ENCODE measurements around the gene ALOXE3.
"Not testable (repeated sequence)": the region's sequence is repeated elsewhere in the genome, so short reads cannot be mapped to it uniquely, and the experiment has no call there.

The ALOXE3 gene

DNA sequence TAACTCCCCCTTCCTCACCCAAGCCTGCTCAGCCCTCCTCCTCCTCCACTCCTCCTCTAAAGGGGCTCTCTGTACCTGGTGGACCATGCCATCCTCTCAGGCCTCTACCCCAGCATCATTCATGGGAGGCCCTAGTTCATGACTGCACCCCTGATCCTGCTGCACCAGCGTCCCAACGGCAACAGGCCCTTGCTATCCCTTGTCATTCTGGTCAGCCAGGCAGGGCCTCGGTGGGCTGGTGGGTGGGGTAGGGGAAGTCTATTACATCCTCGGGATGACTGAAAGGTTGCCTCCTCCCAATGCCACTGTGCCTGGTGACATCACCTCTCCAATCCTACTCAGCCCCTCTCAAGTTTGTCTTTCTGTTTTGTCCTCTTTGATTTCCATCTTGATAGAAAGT is 50.5 kb downstream of the ALOXE3 start:
- no peaks in the 10 kb centered on the region for H3K36me3 Mint-ChIP-seq
- peaks cover 6% of the 10 kb centered on the region for H3K4me1 Mint-ChIP-seq
- no peaks in the 10 kb centered on the region for H3K9me3 Mint-ChIP-seq
- H3K4me3 Mint-ChIP-seq = no peak overlapping the region
- peaks cover 14% of the 10 kb centered on the region for H3K27me3 Mint-ChIP-seq
- no peak overlapping the region for H3K27ac Mint-ChIP-seq

DNA sequence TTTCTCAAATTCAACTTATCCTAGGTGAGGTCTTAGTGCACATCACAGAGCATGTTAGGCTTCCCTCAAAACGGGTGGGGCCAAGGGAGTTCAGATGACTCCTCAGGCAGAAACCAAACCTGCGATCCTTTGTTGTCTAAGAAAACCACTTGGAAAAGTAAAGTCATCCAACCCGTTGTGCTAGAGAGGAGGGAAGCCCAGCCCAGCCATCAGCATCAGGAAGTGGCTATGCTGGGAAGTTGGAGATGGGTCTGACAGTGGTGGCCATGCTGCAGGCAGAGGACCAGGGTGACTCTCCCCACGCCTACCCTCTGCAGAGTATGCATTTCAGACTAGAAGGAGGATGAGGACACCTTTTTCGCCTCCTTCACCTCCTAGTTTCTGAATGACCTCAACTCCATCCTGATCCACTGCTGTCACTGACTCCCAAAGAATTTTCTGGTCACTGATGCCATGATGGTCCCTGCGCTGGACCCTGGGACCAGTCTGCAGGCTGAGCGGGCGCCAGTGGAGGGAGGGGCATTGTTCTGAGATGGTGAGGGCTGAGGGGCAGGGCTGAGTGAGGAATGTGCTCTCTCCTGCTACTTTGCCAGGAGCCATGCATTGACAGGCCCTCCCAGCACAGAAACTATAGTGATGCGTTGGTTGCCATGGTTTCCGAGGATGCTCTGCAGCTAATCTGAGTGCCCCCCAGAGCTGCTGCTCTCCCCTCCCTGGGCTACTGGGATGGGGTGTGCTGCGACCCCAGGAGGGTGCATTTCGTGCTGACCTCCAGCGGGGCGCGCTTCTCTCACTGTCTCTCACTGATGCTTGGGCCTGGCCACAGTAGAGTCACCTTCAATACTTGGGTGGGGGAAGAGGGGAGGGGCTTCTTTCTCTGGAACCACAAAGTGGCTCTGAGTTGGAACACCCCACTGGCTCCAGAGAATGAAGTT is 51.2 kb downstream of the ALOXE3 start:
- no peaks in the 10 kb centered on the region for H3K9me3 Mint-ChIP-seq
- no peaks in the 10 kb centered on the region for H3K4me1 Mint-ChIP-seq
- H3K27me3 Mint-ChIP-seq = peaks cover 16% of the 10 kb centered on the region
- no peak overlapping the region for H3K27ac Mint-ChIP-seq
- no peak overlapping the region for H3K4me3 Mint-ChIP-seq
- H3K36me3 Mint-ChIP-seq = no peaks in the 10 kb centered on the region

DNA sequence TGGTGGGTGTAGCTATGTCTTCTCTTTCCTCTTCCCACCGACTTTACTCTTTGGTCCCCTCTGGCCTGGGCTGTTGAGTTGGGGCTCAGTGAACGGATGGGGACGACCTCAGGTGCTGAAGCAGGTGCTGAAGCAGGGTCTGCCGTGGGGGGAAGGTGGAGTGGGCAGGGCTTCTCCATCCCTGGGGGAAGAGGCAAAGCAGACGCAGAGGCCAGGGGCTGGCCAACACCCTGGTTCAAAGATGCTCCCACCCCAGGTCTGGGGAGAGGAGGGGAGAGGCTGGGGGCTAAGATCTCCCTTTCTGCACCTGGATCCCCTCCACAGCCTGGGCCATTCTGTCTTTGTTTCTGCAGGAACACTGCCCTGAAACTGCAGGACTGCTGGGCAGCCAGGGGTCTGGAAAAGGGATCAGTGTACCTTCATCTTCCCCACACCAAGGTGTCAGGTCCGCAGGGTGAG is 53.7 kb downstream of the ALOXE3 start:
- H3K4me3 Mint-ChIP-seq = no peak overlapping the region
- no peaks in the 10 kb centered on the region for H3K4me1 Mint-ChIP-seq
- no peaks in the 10 kb centered on the region for H3K9me3 Mint-ChIP-seq
- H3K36me3 Mint-ChIP-seq = no peaks in the 10 kb centered on the region
- no peak overlapping the region for H3K27ac Mint-ChIP-seq
- H3K27me3 Mint-ChIP-seq = peaks cover 30% of the 10 kb centered on the region

DNA sequence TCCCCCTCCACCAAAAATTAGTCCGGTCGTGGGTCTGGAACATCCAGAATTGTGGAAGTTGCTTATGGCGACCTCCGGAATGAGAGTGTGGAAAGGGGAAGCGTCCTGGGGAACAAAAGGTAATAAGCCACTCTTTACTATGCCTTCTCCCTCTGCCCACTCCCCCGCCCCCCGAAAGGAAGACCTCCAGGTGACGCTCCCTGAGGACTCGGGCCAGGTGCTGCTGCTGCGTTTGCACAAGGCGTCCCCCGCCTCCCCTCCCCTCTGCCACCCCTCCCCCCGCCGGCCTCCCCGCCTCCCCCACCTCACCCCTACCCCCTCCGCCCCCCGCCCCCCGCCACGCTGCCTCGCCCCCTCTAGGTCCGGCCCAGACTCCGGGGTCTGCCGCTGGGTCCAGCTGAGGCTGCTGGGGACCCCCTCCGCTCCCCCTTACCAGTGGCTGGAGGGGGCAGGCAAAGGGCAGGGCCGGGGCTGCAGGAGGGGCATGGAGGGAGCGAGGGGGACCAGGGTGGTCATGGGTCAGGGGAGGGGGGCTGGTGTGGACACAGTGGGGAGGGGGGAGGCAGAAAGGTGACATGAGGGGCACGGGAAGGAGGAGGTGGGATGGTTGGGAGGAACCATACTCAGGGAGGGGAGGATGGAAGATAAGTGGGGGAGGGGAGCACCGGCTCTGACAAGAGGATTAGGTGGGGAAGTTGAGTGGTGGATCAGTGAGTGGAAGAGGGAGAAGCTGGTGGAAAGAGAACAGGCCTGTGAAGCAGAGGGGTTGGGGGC is 54.4 kb downstream of the ALOXE3 start:
- Mint-ChIP-seq H3K4me3 (no peak overlapping the region), H3K4me1 (no peaks in the 10 kb centered on the region), H3K27ac (no peak overlapping the region), H3K27me3 (peaks cover 32% of the 10 kb centered on the region), H3K9me3 (no peaks in the 10 kb centered on the region), H3K36me3 (no peaks in the 10 kb centered on the region)

DNA sequence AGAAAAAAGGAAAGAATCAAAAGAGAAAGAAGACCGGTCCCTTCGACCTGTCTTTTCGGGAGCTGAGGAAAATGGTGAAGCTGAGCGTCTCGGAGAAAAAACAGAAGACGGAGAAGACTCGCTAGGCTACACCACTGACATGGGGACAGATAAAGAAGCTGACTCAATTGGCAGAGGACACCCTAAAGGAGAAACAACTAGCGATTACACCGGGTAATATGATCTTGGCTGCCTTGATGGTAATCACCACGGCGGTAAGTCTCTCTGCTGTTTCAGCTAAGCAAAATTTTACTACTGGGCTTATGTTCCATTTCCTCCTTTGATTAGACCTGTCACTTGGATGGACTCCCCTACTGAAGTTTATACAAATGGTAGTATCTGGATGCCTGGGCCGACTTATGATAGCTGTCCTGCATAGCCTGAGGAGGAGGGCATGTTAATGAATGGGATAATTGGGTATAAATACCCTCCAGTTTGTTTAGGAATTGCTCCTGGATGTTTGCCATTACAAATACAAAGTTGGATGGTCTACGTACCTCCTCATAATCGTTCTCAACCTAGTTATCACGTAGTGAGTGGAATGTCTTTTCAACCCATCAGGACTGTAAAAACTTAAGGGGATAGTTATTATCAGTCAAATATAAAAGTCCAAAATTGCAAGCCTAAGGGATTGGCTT is 55.4 kb downstream of the ALOXE3 start:
- Mint-ChIP-seq H3K4me1 (no peaks in the 10 kb centered on the region), H3K9me3 (no peaks in the 10 kb centered on the region), H3K36me3 (no peaks in the 10 kb centered on the region), H3K27ac (no peak overlapping the region), H3K4me3 (no peak overlapping the region), H3K27me3 (peaks cover 36% of the 10 kb centered on the region)

DNA sequence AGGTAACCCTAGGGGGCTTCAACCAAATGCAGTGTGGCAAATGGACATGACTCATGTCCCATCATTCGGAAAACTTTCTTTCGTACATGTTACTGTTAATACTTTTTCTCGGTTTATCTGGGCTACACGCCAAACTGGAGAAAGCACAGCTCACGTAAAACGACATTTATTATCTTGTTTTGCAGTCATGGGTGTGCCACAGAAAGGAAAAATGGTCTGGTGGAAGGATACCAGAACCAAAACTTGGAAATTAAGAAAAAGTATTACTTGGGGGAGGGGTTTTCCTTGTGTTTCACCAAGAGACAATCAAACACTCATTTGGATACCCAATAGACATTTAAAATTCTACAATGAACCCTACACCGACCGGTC is 55.9 kb downstream of the ALOXE3 start:
- Mint-ChIP-seq H3K4me1 (no peaks in the 10 kb centered on the region), H3K9me3 (no peaks in the 10 kb centered on the region), H3K4me3 (no peak overlapping the region), H3K36me3 (no peaks in the 10 kb centered on the region), H3K27me3 (peaks cover 39% of the 10 kb centered on the region), H3K27ac (no peak overlapping the region)

DNA sequence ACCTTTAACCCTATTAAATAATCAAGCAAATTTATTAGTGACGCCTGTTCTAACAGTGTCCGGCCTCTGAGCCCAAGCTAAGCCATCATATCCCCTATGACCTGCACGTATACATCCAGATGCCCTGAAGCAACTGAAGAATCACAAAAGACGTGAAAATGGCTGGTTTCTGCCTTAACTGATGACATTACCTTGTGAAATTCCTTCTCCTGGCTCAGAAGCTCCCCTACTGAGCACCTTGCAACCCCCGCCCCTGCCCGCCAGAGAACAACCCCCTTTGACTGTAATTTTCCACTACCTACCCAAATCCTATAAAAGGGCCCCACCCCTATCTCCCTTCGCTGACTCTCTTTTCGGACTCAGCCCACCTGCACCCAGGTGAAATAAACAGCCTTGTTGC is 56.5 kb downstream of the ALOXE3 start:
- H3K4me3 Mint-ChIP-seq, H3K36me3 Mint-ChIP-seq, H3K4me1 Mint-ChIP-seq, H3K27ac Mint-ChIP-seq, H3K9me3 Mint-ChIP-seq: not testable (repeated sequence)
- peaks cover 40% of the 10 kb centered on the region for H3K27me3 Mint-ChIP-seq

DNA sequence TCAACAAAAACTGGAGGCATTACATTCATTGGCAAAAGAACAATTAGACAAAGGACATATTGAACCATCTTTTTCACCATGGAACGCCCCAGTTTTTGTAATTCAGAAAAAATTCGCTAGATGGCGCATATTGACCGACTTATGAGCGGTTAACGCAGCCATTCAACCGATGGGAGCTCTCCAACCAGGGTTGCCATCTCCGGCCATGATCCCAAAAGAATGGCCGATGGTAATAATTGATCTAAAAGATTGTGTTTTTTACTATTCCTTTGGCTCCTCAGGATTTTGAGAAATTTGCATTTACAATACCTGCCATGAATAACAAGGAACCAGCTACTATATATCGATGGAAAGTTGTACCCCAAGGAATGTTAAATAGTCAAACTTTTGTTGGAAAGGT is 58.0 kb downstream of the ALOXE3 start:
- no peaks in the 10 kb centered on the region for H3K36me3 Mint-ChIP-seq

DNA sequence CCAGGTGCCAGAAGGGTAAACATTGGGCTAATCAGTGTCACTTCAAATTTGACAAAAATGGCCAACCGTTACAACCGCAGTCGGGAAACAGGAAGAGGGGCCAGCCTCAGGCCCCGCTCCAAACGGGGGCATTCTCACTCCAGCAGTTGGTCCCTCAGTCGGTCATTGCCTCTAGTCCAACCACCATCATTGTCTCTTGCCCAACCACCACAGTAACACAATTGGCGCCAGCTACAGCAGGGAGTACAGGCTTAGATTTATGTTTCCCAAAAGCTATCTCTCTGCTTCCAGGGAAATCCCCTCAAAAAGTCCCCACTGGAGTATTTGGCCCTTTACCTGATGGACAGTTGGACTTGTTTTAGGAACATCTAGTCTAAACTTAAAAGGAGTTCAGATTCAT is 59.2 kb downstream of the ALOXE3 start:
- no peak overlapping the region for H3K4me3 Mint-ChIP-seq
- H3K9me3 Mint-ChIP-seq = no peaks in the 10 kb centered on the region
- no peak overlapping the region for H3K27ac Mint-ChIP-seq
- H3K27me3 Mint-ChIP-seq = peaks cover 42% of the 10 kb centered on the region
- no peaks in the 10 kb centered on the region for H3K36me3 Mint-ChIP-seq
- peaks cover 4% of the 10 kb centered on the region for H3K4me1 Mint-ChIP-seq

More for the DNA sequence above, 58.0 kb downstream of the ALOXE3 start:
- peaks cover 4% of the 10 kb centered on the region for H3K4me1 Mint-ChIP-seq
- no peaks in the 10 kb centered on the region for H3K9me3 Mint-ChIP-seq
- peaks cover 42% of the 10 kb centered on the region for H3K27me3 Mint-ChIP-seq
- H3K4me3 Mint-ChIP-seq = no peak overlapping the region
- H3K27ac Mint-ChIP-seq = peak overlapping the region; percentile 46

DNA sequence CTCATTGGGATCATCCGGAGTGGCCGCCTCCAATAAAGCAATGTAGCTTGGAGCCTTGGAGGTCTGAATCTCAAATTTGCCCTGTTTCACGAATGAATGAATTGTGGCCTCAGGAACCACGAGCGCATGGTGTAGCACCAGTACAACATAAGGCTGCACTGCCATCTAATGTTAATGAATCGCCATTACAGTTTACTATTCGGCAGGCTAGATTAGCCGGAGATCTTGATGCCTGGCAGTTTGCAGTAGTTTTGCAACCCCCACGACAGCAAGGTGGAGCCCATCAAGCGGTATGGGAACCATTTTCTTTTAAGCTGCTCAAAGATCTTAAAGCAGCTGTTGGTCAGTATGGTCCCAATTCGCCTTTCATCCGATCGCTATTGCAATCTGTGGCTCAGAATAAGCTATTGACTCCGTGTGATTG is 60.6 kb downstream of the ALOXE3 start:
- Mint-ChIP-seq H3K27me3 (peaks cover 36% of the 10 kb centered on the region), H3K9me3 (no peaks in the 10 kb centered on the region), H3K27ac (peak overlapping the region; percentile 62), H3K4me3 (no peak overlapping the region), H3K4me1 (peaks cover 4% of the 10 kb centered on the region), H3K36me3 (no peaks in the 10 kb centered on the region)

DNA sequence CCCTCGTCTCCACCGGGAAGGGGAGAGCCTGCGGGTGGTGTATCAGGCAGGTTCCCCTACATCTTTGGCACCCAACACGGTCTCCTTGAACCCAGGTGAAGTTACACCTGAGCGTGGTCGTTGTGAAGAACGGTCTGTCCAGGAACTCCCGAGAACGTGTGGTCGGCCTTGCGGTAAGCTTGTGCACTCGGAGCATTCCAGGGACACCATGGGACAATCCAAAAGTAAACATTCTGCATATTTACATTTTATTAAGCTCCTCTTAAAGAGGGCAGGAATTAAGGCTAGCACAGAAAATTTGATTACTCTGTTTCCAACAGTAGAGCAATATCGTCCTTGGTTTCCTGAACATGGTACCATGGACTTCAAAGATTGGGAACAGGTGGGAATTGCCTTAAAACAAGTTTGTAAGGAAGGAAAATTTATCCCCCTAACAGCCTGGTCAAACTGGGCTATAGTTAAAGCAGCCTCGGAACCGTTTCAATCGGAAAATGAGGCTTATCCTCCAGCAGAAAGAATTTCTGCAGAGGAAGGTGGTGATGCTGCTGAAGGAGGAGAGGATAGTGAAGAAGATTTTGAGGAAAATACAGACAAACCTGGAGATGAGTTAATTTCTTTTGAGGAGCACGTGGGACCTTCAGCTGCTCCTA is 61.2 kb downstream of the ALOXE3 start:
- H3K27me3 Mint-ChIP-seq = peaks cover 31% of the 10 kb centered on the region
- H3K9me3 Mint-ChIP-seq = no peaks in the 10 kb centered on the region
- H3K4me1 Mint-ChIP-seq = peaks cover 4% of the 10 kb centered on the region
- no peaks in the 10 kb centered on the region for H3K36me3 Mint-ChIP-seq
- H3K27ac Mint-ChIP-seq = no peak overlapping the region
- H3K4me3 Mint-ChIP-seq = no peak overlapping the region

DNA sequence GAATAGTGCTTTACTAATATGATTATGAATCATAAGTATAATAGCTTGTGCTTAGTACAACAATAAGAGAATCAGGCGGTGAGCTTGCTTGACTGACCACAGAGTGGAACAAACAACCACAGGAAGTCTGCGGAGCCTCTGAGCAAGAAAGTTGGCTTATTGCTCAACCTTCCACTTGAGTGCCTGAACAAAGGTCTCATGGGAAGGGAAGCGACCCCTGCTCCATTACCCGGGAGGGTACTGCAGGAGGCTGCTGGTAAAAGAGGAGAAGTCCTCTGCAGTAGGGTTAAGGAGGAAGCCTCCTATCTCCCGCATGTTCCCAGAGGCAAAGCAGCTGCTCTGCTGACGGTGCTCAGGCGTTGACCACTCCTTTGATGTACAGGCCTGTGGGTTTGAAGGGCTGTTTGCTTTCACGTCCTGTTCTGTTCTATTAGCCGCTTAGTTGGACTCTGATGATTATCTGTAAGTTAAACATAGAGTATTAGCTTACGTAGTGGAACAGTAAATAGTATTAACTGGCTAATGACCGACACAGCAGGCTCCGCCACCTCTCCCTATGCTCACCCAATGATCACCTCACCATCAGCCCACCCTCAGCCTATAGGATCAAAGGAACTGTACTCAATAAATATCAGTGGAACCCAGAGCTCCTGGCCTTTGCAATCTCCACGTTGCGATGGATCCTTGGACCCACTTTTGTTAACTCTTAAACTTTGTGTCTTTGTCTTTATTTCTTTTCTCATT is 61.9 kb downstream of the ALOXE3 start:
- Mint-ChIP-seq H3K36me3 (no peaks in the 10 kb centered on the region), H3K9me3 (no peaks in the 10 kb centered on the region), H3K4me1 (peaks cover 4% of the 10 kb centered on the region), H3K27ac (no peak overlapping the region), H3K4me3 (no peak overlapping the region), H3K27me3 (peaks cover 25% of the 10 kb centered on the region)

DNA sequence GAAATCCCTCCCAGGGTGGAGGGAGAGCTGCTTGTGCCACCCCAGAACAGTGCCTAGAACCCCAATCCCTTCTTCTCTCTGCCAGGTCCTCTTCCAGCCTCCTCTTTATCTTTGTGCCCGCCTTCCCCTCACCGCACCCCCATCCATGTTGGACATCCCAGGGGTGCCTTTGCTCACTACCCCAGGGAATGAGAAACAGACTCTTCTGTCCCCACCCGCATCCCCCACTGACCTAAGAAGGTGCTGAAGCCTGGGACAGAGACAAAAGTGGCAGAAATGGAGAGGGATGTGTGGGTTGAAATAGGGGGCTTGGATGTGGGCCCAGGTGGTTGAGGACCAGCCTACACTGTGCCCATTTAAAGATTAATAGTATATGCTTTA is 62.5 kb downstream of the ALOXE3 start:
- H3K36me3 Mint-ChIP-seq = no peaks in the 10 kb centered on the region
- no peak overlapping the region for H3K4me3 Mint-ChIP-seq
- peaks cover 4% of the 10 kb centered on the region for H3K4me1 Mint-ChIP-seq
- H3K27me3 Mint-ChIP-seq = peaks cover 19% of the 10 kb centered on the region
- no peaks in the 10 kb centered on the region for H3K9me3 Mint-ChIP-seq
- peak overlapping the region; percentile 47 for H3K27ac Mint-ChIP-seq

DNA sequence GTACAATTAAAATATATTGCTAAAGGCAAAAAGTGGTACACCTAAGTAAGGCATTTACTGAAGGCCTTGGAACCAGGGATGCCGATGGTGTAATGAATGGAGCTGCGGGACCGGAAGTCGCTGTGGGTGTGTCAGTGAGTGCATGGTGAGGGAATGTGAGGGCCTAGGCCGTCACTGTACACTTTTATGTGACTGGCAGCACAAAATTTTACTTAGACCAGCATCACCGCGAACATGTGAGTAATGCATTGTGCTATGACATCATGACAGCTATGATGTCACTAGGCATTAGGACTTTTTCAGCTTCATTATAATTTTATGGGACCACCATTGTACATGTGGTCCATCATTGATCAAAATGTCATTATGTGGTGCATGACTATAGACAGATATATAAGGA is 64.7 kb downstream of the ALOXE3 start:
- H3K4me3 Mint-ChIP-seq = no peak overlapping the region
- H3K4me1 Mint-ChIP-seq = peaks cover 4% of the 10 kb centered on the region
- H3K27me3 Mint-ChIP-seq = peaks cover 7% of the 10 kb centered on the region
- H3K27ac Mint-ChIP-seq = no peak overlapping the region
- H3K36me3 Mint-ChIP-seq = no peaks in the 10 kb centered on the region
- no peaks in the 10 kb centered on the region for H3K9me3 Mint-ChIP-seq
